Measurements from ENCODE around the gene TMTC2. TPM values are rescaled to one million over a fixed set of nuclear protein-coding genes. Genes with fewer than 3 reads are reported as not detected.

Gene TMTC2
- total RNA-seq, 4 donors from 2014 or later: 10.5 to 15.9 (median 11.5) TPM

DNA sequence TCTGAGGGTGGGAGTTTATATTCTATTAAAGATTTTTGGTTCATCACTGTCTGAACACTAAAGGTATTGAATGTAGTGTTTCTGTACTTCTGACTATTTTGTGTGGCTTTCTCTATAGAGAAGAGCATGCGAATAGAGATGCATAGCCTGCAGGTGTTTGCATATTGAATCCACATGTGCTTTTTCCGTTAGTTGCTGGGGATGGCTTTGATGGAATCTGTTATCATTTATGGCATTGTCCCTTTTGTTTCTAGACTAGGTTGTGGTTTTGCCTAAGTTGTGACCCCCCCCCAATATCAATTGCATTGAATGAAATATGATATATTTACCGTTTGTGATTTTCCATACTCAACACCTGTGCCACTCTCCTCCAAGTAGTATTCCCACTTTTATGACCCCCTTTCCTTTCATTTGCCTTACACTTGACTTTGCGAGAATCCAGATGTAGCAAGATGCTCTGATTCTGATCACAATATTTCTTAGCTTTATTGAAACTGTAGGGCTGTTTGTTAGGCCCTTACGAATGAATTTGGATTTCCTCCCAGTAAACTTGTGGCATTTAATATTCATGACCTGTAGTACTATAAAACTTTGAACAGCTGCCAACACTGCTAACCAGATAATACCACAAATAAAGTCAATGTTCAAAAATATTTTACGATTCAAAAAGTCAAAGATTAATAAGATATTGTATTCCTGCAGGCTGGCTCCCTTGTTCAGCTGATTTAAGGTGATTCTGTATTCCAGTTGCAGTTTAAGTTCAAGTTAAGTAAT is 176.4 kb downstream of the TMTC2 start:
- ATAC-seq (ENCODE audit: low FRiP score): no peak
- TF ChIP-seq, protein P1, sequence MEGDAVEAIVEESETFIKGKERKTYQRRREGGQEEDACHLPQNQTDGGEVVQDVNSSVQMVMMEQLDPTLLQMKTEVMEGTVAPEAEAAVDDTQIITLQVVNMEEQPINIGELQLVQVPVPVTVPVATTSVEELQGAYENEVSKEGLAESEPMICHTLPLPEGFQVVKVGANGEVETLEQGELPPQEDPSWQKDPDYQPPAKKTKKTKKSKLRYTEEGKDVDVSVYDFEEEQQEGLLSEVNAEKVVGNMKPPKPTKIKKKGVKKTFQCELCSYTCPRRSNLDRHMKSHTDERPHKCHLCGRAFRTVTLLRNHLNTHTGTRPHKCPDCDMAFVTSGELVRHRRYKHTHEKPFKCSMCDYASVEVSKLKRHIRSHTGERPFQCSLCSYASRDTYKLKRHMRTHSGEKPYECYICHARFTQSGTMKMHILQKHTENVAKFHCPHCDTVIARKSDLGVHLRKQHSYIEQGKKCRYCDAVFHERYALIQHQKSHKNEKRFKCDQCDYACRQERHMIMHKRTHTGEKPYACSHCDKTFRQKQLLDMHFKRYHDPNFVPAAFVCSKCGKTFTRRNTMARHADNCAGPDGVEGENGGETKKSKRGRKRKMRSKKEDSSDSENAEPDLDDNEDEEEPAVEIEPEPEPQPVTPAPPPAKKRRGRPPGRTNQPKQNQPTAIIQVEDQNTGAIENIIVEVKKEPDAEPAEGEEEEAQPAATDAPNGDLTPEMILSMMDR (IDR thresholded peaks at IDR 0.05): no peak

DNA sequence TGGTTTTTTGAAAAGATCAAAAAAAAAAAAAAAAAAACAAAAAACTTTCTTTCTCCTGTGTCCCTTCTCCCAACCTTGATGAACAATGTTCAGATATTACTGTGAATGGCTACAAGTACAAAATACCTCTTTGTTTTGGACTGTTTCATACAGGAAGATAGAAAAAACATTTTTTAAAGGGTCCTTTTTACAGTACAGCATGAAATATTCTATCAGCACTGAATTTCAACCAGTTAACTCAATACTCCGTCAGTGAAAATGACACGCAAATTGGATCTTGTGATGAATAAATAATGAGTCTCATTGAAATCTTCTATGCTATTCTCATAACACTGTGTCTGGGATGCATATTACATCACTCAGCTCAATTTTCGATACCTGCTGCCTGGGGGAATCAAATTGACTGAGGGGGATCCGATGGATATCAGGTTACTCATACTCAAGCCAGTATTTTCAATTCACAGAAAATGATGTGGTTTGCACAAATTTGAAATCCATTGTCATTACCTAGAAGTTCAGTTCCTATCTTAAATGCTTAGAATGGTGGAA is 179.6 kb downstream of the TMTC2 start:
- no peak for DNase-seq (ENCODE audit: low spot score)
- TF ChIP-seq, protein P1 (IDR thresholded peaks at IDR 0.05): no peak
- no peak for ATAC-seq (ENCODE audit: low FRiP score)

More for the DNA sequence above, 176.4 kb downstream of the TMTC2 start:
- no peak for DNase-seq (ENCODE audit: low spot score)

DNA sequence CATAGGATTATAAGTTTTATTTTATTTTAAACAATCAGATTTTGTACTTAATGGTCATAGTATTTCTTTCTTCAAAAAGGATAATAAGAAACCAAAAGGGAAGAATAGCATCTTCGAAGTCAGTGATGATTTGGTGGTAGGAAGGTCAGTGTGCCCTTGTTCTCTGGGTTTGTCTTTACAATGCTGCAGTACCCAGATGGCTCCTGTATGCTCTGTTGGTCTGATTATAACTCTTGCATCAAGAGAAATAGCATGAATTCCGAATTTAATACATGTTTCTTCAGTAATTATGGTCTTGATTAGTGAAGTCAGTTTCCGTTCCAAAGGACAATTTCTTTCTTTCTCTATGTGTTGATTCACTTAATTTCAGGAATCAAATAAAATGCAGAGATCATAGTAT is 180.2 kb downstream of the TMTC2 start:
- DNase-seq (ENCODE audit: low spot score): no peak
- ATAC-seq (ENCODE audit: low FRiP score): no peak
- TF ChIP-seq, protein P1 (IDR thresholded peaks at IDR 0.05): no peak

DNA sequence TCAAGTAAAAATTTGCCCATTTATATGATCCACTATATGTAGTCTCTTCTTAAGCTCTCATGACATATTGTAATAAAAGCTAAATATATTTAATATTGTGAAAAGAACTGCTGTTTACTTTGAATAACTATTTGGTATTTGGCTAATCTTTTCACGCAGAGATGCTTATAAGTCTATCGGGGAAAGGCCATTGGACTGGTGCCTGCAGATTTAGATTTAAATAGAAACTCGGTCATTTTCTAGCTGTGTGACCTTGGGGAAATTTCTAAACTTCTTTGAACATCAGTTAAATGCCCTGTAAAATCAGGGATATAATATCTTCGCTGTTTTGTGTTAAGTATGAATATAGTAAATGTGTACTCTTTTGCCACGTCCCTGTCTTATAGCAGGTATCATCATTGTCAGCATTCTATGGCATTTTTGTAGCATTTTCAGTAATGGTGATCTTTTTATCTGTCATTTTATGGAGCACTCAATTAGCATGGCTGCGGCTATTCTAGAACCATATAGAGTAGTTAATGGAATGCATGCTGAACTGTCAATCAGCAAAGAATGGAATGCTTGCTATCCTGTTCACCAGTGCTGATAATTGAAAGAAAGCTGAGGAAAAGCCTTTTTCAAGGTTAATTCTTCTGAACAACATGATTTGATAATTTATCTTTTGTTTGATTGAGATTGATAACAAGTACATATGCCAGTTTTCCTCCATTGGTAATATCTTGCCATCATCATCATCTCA is 181.2 kb downstream of the TMTC2 start:
- no peak for ATAC-seq (ENCODE audit: low FRiP score)
- no peak for DNase-seq (ENCODE audit: low spot score)
- TF ChIP-seq, protein P1 (IDR thresholded peaks at IDR 0.05): no peak

DNA sequence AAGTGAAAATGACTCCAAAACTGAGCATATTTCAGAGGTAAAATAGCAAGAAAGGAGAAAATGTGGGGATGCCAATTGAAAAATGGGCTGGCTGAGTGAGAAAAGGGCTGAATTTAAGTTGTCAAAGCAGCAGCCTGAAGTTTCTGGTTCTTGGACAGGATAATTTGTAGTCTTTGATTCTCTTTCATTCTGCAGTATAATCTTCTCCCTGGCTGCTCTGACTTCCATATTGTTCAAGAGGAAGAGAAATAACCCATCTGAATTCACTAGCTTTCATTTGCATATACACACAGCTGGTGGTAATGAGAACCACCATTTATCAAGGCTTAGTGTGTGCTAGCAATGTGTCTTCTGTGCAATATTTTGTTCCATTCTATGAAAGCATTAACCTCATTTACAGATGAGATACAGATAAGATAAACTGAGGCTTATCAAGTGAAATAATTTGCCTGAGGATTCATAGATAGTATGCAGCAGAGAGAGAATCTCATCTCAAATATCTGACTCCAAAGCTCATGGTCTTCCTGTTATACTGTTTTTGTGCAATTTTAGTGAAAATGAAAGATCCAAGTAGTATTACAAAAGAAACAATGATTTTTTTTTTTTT is 184.2 kb downstream of the TMTC2 start:
- no peak for ATAC-seq (ENCODE audit: low FRiP score)
- no peak for DNase-seq (ENCODE audit: low spot score)
- TF ChIP-seq, protein P1 (IDR thresholded peaks at IDR 0.05): no peak

DNA sequence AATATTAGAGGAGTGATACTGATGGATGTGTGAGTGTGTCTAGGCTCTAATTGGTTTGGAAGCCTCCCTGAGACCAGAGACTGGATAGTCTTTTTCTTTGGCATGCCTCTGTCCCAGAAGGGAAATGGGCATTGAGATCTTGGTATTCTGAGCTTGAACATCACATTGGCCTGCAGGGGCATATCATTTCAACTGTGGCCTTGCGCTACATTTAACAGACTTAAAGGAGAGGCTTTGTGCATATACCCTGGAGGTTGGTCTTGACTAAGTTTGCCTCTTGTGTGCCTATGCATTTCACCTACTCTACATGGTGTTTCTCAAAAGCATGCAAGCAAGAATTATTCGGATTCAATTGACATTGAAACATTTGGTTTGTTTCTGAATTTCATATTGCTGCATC is 185.4 kb downstream of the TMTC2 start:
- DNase-seq (ENCODE audit: low spot score) (no peak), ATAC-seq (ENCODE audit: low FRiP score) (no peak)
- TF ChIP-seq, protein P1 (IDR thresholded peaks at IDR 0.05): no peak
